PFSK-1 (cell line): Measurements from ENCODE around the gene ULBP1.

ENCODE experiments used
- FOXP2 ChIP-seq: optimal IDR thresholded peaks from 2 replicates; pipeline ENCODE3; 2011; ENCODE audit warnings: borderline replicate concordance, control low read depth, inconsistent platforms; ENCODE audit not compliant: insufficient read depth; ENCODE audit errors: extremely low read length, extremely low read depth
- POLR2AphosphoS5 ChIP-seq: IDR thresholded peaks from 2 replicates; pipeline ENCODE4 v1.6.1; 2012; ENCODE audit warnings: low read depth, mild to moderate bottlenecking, control low read depth, low read length, moderate library complexity
- REST ChIP-seq, 2 experiments: IDR thresholded peaks; 2 replicates each; pipeline versions ENCODE4 v1.6.1 to v1.8.0; 2011 to 2012; ENCODE audit warnings: low read depth in 2 of 2, low read length in 2 of 2, control low read depth in 1 of 2, inconsistent platforms in 1 of 2, mild to moderate bottlenecking in 1 of 2, moderate library complexity in 1 of 2; ENCODE audit not compliant: insufficient read depth in 1 of 2
- SIN3A ChIP-seq: IDR thresholded peaks from 2 replicates; pipeline ENCODE4 v1.6.1; 2012; ENCODE audit warnings: mild to moderate bottlenecking, low read length, moderate library complexity, borderline replicate concordance; ENCODE audit not compliant: insufficient read depth
- TAF1 ChIP-seq: IDR thresholded peaks from 2 replicates; pipeline ENCODE4 v1.6.1; 2012; ENCODE audit warnings: low read length, control low read depth, borderline replicate concordance; ENCODE audit not compliant: insufficient read depth

- no peak for TF ChIP-seq REST (IDR thresholded peaks at IDR 0.05; ENCODE audit: insufficient read depth in 1 of 2, low read depth in 2 of 2, low read length in 2 of 2)
- TF ChIP-seq POLR2AphosphoS5, result no peak
- no peak for TF ChIP-seq SIN3A
- no peak for TF ChIP-seq TAF1
- no peak for TF ChIP-seq FOXP2
Observed at GRCh38 chr6:149933461-149933860, 30.3 kb upstream of the ULBP1 start.
